H9 (cell line): ENCODE data around the gene SGCD. TPM values are rescaled to one million over a fixed set of nuclear protein-coding genes. Genes with fewer than 3 reads are reported as not detected.

ENCODE experiments used
- DNase-seq: peaks from one replicate; pipeline ENCODE4 v3.0.0-alpha.2; 2017
- H2AFZ ChIP-seq: one replicate; pipeline ENCODE4 v1.6.1; 2013; ENCODE audit warnings: mild to moderate bottlenecking, low read length, control low read depth, moderate library complexity
- H2AK5ac ChIP-seq: 2 replicates; pipeline ENCODE4 v1.6.1; 2013; ENCODE audit warnings: low read length, control low read depth, mixed read lengths; ENCODE audit not compliant: insufficient read length
- H2BK120ac ChIP-seq: one replicate; pipeline ENCODE4 v1.6.1; 2013; ENCODE audit warnings: low read depth, mild to moderate bottlenecking, low read length, control low read depth, inconsistent platforms; ENCODE audit not compliant: poor library complexity, severe bottlenecking
- H2BK12ac ChIP-seq: 2 replicates; pipeline ENCODE4 v1.6.1; 2013; ENCODE audit warnings: low read length, control low read depth, mixed read lengths, low read depth; ENCODE audit not compliant: insufficient read length
- H2BK15ac ChIP-seq: 2 replicates; pipeline ENCODE4 v1.6.1; 2013; ENCODE audit warnings: low read depth, low read length, control low read depth
- H2BK20ac ChIP-seq: one replicate; pipeline ENCODE4 v1.6.1; 2013; ENCODE audit warnings: low read depth, mild to moderate bottlenecking, low read length, control low read depth, inconsistent platforms; ENCODE audit not compliant: poor library complexity, severe bottlenecking
- H2BK5ac ChIP-seq: 2 replicates; pipeline ENCODE4 v1.6.1; 2013; ENCODE audit warnings: low read length, control low read depth, mixed read lengths; ENCODE audit not compliant: insufficient read length
- H3K14ac ChIP-seq: 2 replicates; pipeline ENCODE4 v1.6.1; 2013; ENCODE audit warnings: low read length, control low read depth; ENCODE audit not compliant: insufficient read depth
- H3K18ac ChIP-seq: 2 replicates; pipeline ENCODE4 v1.6.1; 2013; ENCODE audit warnings: low read depth, mild to moderate bottlenecking, mixed read lengths, low read length, control low read depth; ENCODE audit not compliant: insufficient read length
- H3K23ac ChIP-seq: 2 replicates; pipeline ENCODE4 v1.6.1; 2013; ENCODE audit warnings: low read length, control low read depth, mixed read lengths, low read depth; ENCODE audit not compliant: insufficient read length
- H3K23me2 ChIP-seq: 2 replicates; pipeline ENCODE4 v1.6.1; 2013; ENCODE audit warnings: low read depth, mild to moderate bottlenecking, mixed read lengths, low read length, control low read depth; ENCODE audit not compliant: insufficient read length, poor library complexity, severe bottlenecking
- H3K27ac ChIP-seq: 2 replicates; pipeline ENCODE4 v1.5.1; 2013; ENCODE audit warnings: low read length, control low read depth, mixed read lengths, low read depth; ENCODE audit not compliant: insufficient read length
- H3K27me3 ChIP-seq: 2 replicates; pipeline ENCODE4 v1.6.1; 2013; ENCODE audit warnings: low read length, control low read depth, inconsistent platforms; ENCODE audit not compliant: insufficient read depth
- H3K4ac ChIP-seq: 2 replicates; pipeline ENCODE4 v1.6.1; 2013; ENCODE audit warnings: low read depth, mild to moderate bottlenecking, control low read depth, inconsistent platforms, low read length, moderate library complexity
- H3K4me1 ChIP-seq: 2 replicates; pipeline ENCODE4 v1.6.1; 2013; ENCODE audit warnings: low read length, control low read depth, inconsistent platforms; ENCODE audit not compliant: insufficient read depth
- H3K4me2 ChIP-seq: 2 replicates; pipeline ENCODE4 v1.6.1; 2013; ENCODE audit warnings: low read length, control low read depth, mixed read lengths; ENCODE audit not compliant: insufficient read length, insufficient read depth
- H3K56ac ChIP-seq: 2 replicates; pipeline ENCODE4 v1.6.1; 2013; ENCODE audit warnings: low read depth, mild to moderate bottlenecking, mixed read lengths, low read length, control low read depth; ENCODE audit not compliant: insufficient read length
- H3K79me1 ChIP-seq: 2 replicates; pipeline ENCODE4 v1.6.1; 2013; ENCODE audit warnings: low read depth, mild to moderate bottlenecking, moderate library complexity, low read length, control low read depth, inconsistent platforms; ENCODE audit not compliant: insufficient read depth, poor library complexity, severe bottlenecking
- H3K79me2 ChIP-seq: 2 replicates; pipeline ENCODE4 v1.6.1; 2013; ENCODE audit warnings: low read length, control low read depth, inconsistent platforms; ENCODE audit not compliant: insufficient read depth
- H3K9ac ChIP-seq: 2 replicates; pipeline ENCODE4 v1.6.1; 2013; ENCODE audit warnings: low read length, control low read depth, mixed read lengths; ENCODE audit not compliant: insufficient read length; ENCODE audit errors: extremely low read depth
- H3K9me3 ChIP-seq: one replicate; pipeline ENCODE4 v1.6.1; 2013; ENCODE audit warnings: low read depth, low read length, inconsistent platforms; ENCODE audit not compliant: control insufficient read depth
- H3T11ph ChIP-seq: one replicate; pipeline ENCODE4 v1.6.1; 2013; ENCODE audit warnings: mild to moderate bottlenecking, low read length, control low read depth, inconsistent platforms
- H4K20me1 ChIP-seq: one replicate; pipeline ENCODE4 v1.6.1; 2013; ENCODE audit not compliant: control insufficient read depth, insufficient read length, insufficient read depth
- H4K5ac ChIP-seq: 2 replicates; pipeline ENCODE4 v1.6.1; 2013; ENCODE audit warnings: low read depth, mild to moderate bottlenecking, mixed read lengths, low read length, control low read depth; ENCODE audit not compliant: insufficient read length
- H4K8ac ChIP-seq: replicated peaks from 2 replicates; pipeline ENCODE4 v1.6.1; 2013; ENCODE audit warnings: low read length, control low read depth, mixed read lengths, low read depth; ENCODE audit not compliant: insufficient read length
- H4K91ac ChIP-seq: 2 replicates; pipeline ENCODE4 v1.6.1; 2013; ENCODE audit warnings: low read depth, mild to moderate bottlenecking, moderate library complexity, mixed read lengths, low read length, control low read depth; ENCODE audit not compliant: insufficient read length
- H3K27ac Mint-ChIP-seq, 3 experiments: 2 replicates in 2 of 3; 3 replicates in 1 of 3; pipeline ENCODE4 v1.8.0; 2020 to 2021; ENCODE audit warnings: mixed read lengths in 3 of 3, mild to moderate bottlenecking in 1 of 3, moderate library complexity in 1 of 3
- H3K27me3 Mint-ChIP-seq: 2 replicates; pipeline ENCODE4 v1.8.0; 2021; ENCODE audit warnings: low read depth, mild to moderate bottlenecking, moderate library complexity, mixed read lengths
- H3K36me3 Mint-ChIP-seq, 3 experiments: 2 replicates in 2 of 3; 3 replicates in 1 of 3; pipeline ENCODE4 v1.8.0; 2020 to 2021; ENCODE audit warnings: low read depth in 3 of 3, mixed read lengths in 3 of 3; ENCODE audit not compliant: insufficient read depth in 1 of 3
- H3K4me1 Mint-ChIP-seq, 2 experiments: 2 replicates each; pipeline ENCODE4 v1.8.0; 2020; ENCODE audit warnings: mixed read lengths in 2 of 2
- H3K4me3 Mint-ChIP-seq, 2 experiments: 2 replicates in 1 of 2; 3 replicates in 1 of 2; pipeline ENCODE4 v1.8.0; 2020 to 2021; ENCODE audit warnings: mild to moderate bottlenecking in 2 of 2, mixed read lengths in 2 of 2, moderate library complexity in 1 of 2
- H3K9me3 Mint-ChIP-seq, 2 experiments: 2 replicates in 1 of 2; 3 replicates in 1 of 2; pipeline ENCODE4 v1.8.0; 2020; ENCODE audit warnings: mild to moderate bottlenecking in 2 of 2, mixed read lengths in 2 of 2, moderate library complexity in 1 of 2
- CTCF ChIP-seq: fragments of 200-600 bp; sonication (generic); conservative IDR thresholded peaks from 3 replicates; pipeline ENCODE4 v1.8.0; 2021; ENCODE audit warnings: antibody characterized with exemption, mild to moderate bottlenecking
- WGBS: extraction: QIAGEN DNeasy Blood & Tissue Kit; methylation state at CpG from one replicate; pipeline ENCODE4 v1.1.7; 2013; ENCODE audit warnings: missing lambda C conversion rate, low lambda C conversion rate, mixed read lengths; ENCODE audit not compliant: insufficient read length; ENCODE audit errors: extremely low coverage; 5-methylcytosine and 5-hydroxymethylcytosine counted together
- total RNA-seq: library from RNA; stranded (reverse); gene quantifications from 2 replicates; pipeline ENCODE4 v1.2.1, GENCODE V29; 2021

SGCD gene
- total RNA-seq, 1 experiment from 2014 or later: 0.11 TPM

- no peak for DNase-seq
- Histone ChIP-seq H2BK12ac (no peak overlapping the region), H3K56ac (no peak overlapping the region), H3K23me2 (no peaks in the 10 kb centered on the region), H2BK120ac (no peak overlapping the region), H3K27me3 (no peaks in the 10 kb centered on the region), H3K23ac (no peak overlapping the region), H2AK5ac (no peak overlapping the region), H3K79me1 (no peaks in the 10 kb centered on the region), H3K4me2 (no peak overlapping the region), H4K8ac (no peak overlapping the region), H2AFZ (no peak overlapping the region), H3K4me1 (no peaks in the 10 kb centered on the region), H2BK20ac (no peak overlapping the region), H3T11ph (no peak overlapping the region), H3K79me2 (no peaks in the 10 kb centered on the region), H3K4ac (no peak overlapping the region), H4K5ac (no peak overlapping the region), H3K9me3 (no peaks in the 10 kb centered on the region), H4K20me1 (no peaks in the 10 kb centered on the region), H3K14ac (no peak overlapping the region), H3K27ac (no peak overlapping the region), H2BK15ac (no peak overlapping the region), H3K9ac (no peak overlapping the region), H4K91ac (no peak overlapping the region), H3K18ac (no peak overlapping the region), H2BK5ac (no peak overlapping the region)
- H3K4me3 Mint-ChIP-seq: no peak overlapping the region
- WGBS: no CpG with 5 or more reads among the region's 7 CpGs
- TF ChIP-seq CTCF: no peak
- H3K9me3 Mint-ChIP-seq: no peaks in the 10 kb centered on the region
- no peaks in the 10 kb centered on the region for H3K36me3 Mint-ChIP-seq
- H3K27me3 Mint-ChIP-seq: no peaks in the 10 kb centered on the region
- no peaks in the 10 kb centered on the region for H3K4me1 Mint-ChIP-seq
- H3K27ac Mint-ChIP-seq: no peak overlapping the region
Measured at GRCh38 chr5:156391139-156391538, 64.2 kb downstream of the SGCD start.
